Astrocyte (in vitro differentiated cells and primary cell): ENCODE results near the gene HIBADH.

Experiments used
- CTCF ChIP-seq: IDR thresholded peaks from 2 replicates; pipeline ENCODE4 v1.5.1; 2011; ENCODE audit warnings: low read depth, mild to moderate bottlenecking, inconsistent platforms, low read length, moderate library complexity; ENCODE audit not compliant: insufficient read depth
- EZH2 ChIP-seq: IDR thresholded peaks from 2 replicates; pipeline ENCODE4 v1.6.1; 2012; ENCODE audit warnings: mild to moderate bottlenecking, low read length, inconsistent platforms; ENCODE audit not compliant: insufficient read depth

GRCh38 chr7:27690649-27691048 is 28.0 kb upstream of the HIBADH start:
- TF ChIP-seq CTCF (no peak), EZH2 (no peak)
